Measurements from ENCODE around the gene ZNF479. TPM values are rescaled to one million over a fixed set of nuclear protein-coding genes. Genes with fewer than 3 reads are reported as not detected.
"Not testable (repeated sequence)": the region's sequence is repeated elsewhere in the genome, so short reads cannot be mapped to it uniquely, and the experiment has no call there.

ZNF479 gene
- total RNA-seq, 1 experiment from 2014 or later, result not detected

- H3K9me3 ChIP-seq (ENCODE audit: low read length), result peaks cover 35% of the 10 kb centered on the region
- H3K4me3 ChIP-seq (ENCODE audit: low read length), result no peak overlapping the region
- no peaks in the 10 kb centered on the region for H3K79me2 ChIP-seq (ENCODE audit: low read length)
Measured at GRCh38 chr7:57165285-57165899, 33.2 kb upstream of the ZNF479 start.

GRCh38 chr7:57120123-57120784, 12.0 kb downstream of the ZNF479 start:
- H4K20me1 ChIP-seq (ENCODE audit: insufficient read depth, low read depth, low read length); H3K27me3 ChIP-seq (ENCODE audit: low read length); H3K4me3 ChIP-seq (ENCODE audit: low read length); H3K9me2 ChIP-seq (replicated peaks; ENCODE audit: insufficient read depth, low read length); DNase-seq; H3K9me3 ChIP-seq (ENCODE audit: low read length); H3K79me2 ChIP-seq (ENCODE audit: low read length); H3K4me2 ChIP-seq (ENCODE audit: low read depth, low read length, poor library complexity, severe bottlenecking); H2AFZ ChIP-seq (ENCODE audit: low read length); H3K27ac ChIP-seq (ENCODE audit: low read length); H3K36me3 ChIP-seq (ENCODE audit: insufficient read depth, low read length); H3K9ac ChIP-seq (ENCODE audit: low read length); H3K4me1 ChIP-seq (ENCODE audit: low read length): not testable (repeated sequence)

More at GRCh38 chr7:57165285-57165899, 33.2 kb upstream of the ZNF479 start:
- H4K20me1 ChIP-seq (ENCODE audit: insufficient read depth, low read depth, low read length), result no peaks in the 10 kb centered on the region
- no peaks in the 10 kb centered on the region for H3K27me3 ChIP-seq (ENCODE audit: low read length)
- no peaks in the 10 kb centered on the region for H3K4me1 ChIP-seq (ENCODE audit: low read length)
- no peak overlapping the region for H3K27ac ChIP-seq (ENCODE audit: low read length)
- no peak overlapping the region for H3K4me2 ChIP-seq (ENCODE audit: low read depth, low read length, poor library complexity, severe bottlenecking)
- DNase-seq, result no peak
- no peak overlapping the region for H3K9ac ChIP-seq (ENCODE audit: low read length)
- no peaks in the 10 kb centered on the region for H3K36me3 ChIP-seq (ENCODE audit: insufficient read depth, low read length)
- H3K9me2 ChIP-seq (replicated peaks; ENCODE audit: insufficient read depth, low read length), result no peaks in the 10 kb centered on the region
- H2AFZ ChIP-seq (ENCODE audit: low read length), result no peak overlapping the region
